Measurements from ENCODE around the gene FCRL5. TPM values are rescaled to one million over a fixed set of nuclear protein-coding genes. Genes with fewer than 3 reads are reported as not detected.

The FCRL5 gene
- total and polyA plus RNA-seq, 2 donors (not counting 3 experiments of a cell fraction or from before 2014, with no cell fraction given) = not detected

DNA sequence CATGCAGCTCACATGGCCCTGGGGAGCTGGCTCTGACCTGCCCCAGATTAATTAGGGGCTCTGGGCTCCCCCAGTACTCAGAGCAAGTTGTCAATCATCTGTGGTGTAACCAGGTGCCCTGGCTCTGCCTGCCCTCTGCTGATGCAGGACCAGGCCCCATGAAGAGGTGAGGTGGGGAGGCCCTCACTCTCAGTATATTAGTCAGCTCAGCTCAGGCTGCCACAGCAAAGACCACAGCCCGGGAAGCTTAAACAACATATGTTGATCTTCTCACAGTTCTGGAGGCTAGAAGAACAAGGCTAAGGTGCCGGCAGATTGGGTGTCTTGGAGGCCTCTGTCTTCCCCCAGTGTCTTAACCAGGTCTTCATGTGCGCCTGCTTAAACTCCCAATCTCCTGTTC, 66.5 kb downstream of the FCRL5 start:
- H3K36me3 ChIP-seq (ENCODE audit: control insufficient read depth in 2 of 2, extremely low read depth in 1 of 2, insufficient read depth in 2 of 2, low read length in 2 of 2) = no peaks in the 10 kb centered on the region
- peaks cover 0 to 3% of the 10 kb centered on the region in 2 experiments for H3K27me3 ChIP-seq (ENCODE audit: control insufficient read depth in 2 of 2, insufficient read depth in 2 of 2, low read length in 2 of 2)
- H2AFZ ChIP-seq (ENCODE audit: low read depth, low read length) = no peak overlapping the region
- no peak overlapping the region for H3K9ac ChIP-seq (replicated peaks; ENCODE audit: extremely low read depth, insufficient read depth, low read length)
- intact Hi-C loops (cut with micrococcal nuclease) (loop anchor here (2.0 kb wide), 1 partner anchor 13 kb away; no protein-coding TSS in a partner anchor), dilution Hi-C loops (cut with MboI; ENCODE audit: extremely low pct_ligation_motif_present, low sequenced_read_pairs) (no loop called here)
- CTCF ChIA-PET = interaction anchor here (1.1 to 4.4 kb wide), 6 partner anchors 10 to 126 kb away, joined by 3 to 30 read pairs (median 4); no protein-coding TSS in a partner anchor
- no peaks in the 10 kb centered on the region for H3K9me1 ChIP-seq (replicated peaks; ENCODE audit: control insufficient read depth, extremely low read depth, insufficient read depth, low read length)
- H3K27ac ChIP-seq (ENCODE audit: insufficient read depth, low read depth, low read length) = no peak overlapping the region
- BruUV-seq (replicated peaks) = no TSS peak
- H3K9me3 ChIP-seq (replicated peaks; ENCODE audit: control insufficient read depth, insufficient read depth, low read length) = no peaks in the 10 kb centered on the region
- H3K4me1 ChIP-seq (ENCODE audit: control insufficient read depth, extremely low read depth, insufficient read depth, low read length) = no peaks in the 10 kb centered on the region
- no peak overlapping the region for H3K4me3 ChIP-seq (replicated peaks in 1 of 3; ENCODE audit: insufficient read depth in 1 of 3, low read depth in 1 of 3, low read length in 3 of 3)
- FAIRE-seq (no peak), DNase-seq (ENCODE audit: low read depth, low spot score) (no peak)
- H3K79me2 ChIP-seq (ENCODE audit: control insufficient read depth, insufficient read depth, low read length) = no peaks in the 10 kb centered on the region
- POLR2A ChIA-PET = no interaction called here
- H4K20me1 ChIP-seq (replicated peaks; ENCODE audit: control insufficient read depth, extremely low read depth, insufficient read depth, low read length) = no peaks in the 10 kb centered on the region
- H3K4me2 ChIP-seq (ENCODE audit: insufficient read depth, low read length) = no peak overlapping the region
- TF ChIP-seq EZH2 (IDR thresholded peaks at IDR 0.05; ENCODE audit: borderline replicate concordance, low read depth, low read length, severe bottlenecking) (no peak), POLR2AphosphoS5 (IDR thresholded peaks at IDR 0.05; ENCODE audit: insufficient read depth, low read depth, low read length) (no peak), MYC (IDR thresholded peaks at IDR 0.05; ENCODE audit: low read depth, low read length) (no peak), POLR2A (IDR thresholded peaks at IDR 0.05; ENCODE audit: low read depth, low read length) (no peak), GATA2 (IDR thresholded peaks at IDR 0.05; ENCODE audit: insufficient read depth, insufficient read length, low read depth, low read length) (no peak), JUN (IDR thresholded peaks at IDR 0.05; ENCODE audit: borderline replicate concordance, insufficient read depth, insufficient read length, low read depth) (no peak), FOS (IDR thresholded peaks at IDR 0.05; ENCODE audit: borderline replicate concordance, insufficient read depth, low read length) (no peak)
- TF ChIP-seq, protein P1, sequence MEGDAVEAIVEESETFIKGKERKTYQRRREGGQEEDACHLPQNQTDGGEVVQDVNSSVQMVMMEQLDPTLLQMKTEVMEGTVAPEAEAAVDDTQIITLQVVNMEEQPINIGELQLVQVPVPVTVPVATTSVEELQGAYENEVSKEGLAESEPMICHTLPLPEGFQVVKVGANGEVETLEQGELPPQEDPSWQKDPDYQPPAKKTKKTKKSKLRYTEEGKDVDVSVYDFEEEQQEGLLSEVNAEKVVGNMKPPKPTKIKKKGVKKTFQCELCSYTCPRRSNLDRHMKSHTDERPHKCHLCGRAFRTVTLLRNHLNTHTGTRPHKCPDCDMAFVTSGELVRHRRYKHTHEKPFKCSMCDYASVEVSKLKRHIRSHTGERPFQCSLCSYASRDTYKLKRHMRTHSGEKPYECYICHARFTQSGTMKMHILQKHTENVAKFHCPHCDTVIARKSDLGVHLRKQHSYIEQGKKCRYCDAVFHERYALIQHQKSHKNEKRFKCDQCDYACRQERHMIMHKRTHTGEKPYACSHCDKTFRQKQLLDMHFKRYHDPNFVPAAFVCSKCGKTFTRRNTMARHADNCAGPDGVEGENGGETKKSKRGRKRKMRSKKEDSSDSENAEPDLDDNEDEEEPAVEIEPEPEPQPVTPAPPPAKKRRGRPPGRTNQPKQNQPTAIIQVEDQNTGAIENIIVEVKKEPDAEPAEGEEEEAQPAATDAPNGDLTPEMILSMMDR (IDR thresholded peaks at IDR 0.05; ENCODE audit: extremely low read depth in 1 of 2, insufficient read depth in 1 of 2, low read depth in 1 of 2, low read length in 2 of 2) = no peak
- TF ChIP-seq, protein P2, sequence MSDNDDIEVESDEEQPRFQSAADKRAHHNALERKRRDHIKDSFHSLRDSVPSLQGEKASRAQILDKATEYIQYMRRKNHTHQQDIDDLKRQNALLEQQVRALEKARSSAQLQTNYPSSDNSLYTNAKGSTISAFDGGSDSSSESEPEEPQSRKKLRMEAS (IDR thresholded peaks at IDR 0.05; ENCODE audit: insufficient read depth, insufficient read length) = no peak
